Endothelial cell of umbilical vein (primary cell): Measurements from ENCODE around the gene THAP9. TPM values are rescaled to one million over a fixed set of nuclear protein-coding genes. Genes with fewer than 3 reads are reported as not detected.

Experiments used
- BruUV-seq: library from RNA; stranded (reverse); fragments of 400-500 nt; replicated peaks from 2 replicates; lab custom pipeline; 2021; lab: Mats Ljungman, UMichigan
- CTCF ChIA-PET: fragments of 300-600, 350-600 bp; sonication (Branson Sonifier 250); formaldehyde crosslinking; loops from one replicate; lab custom pipeline; 2021; ENCODE audit warnings: antibody characterized with exemption, inconsistent platforms; lab: Charles Lee
- POLR2A ChIA-PET: fragments of 300-600, 350-600 bp; sonication (Branson Sonifier 250); formaldehyde crosslinking; loops from one replicate; lab custom pipeline; 2021; ENCODE audit warnings: antibody characterized with exemption, inconsistent platforms; lab: Charles Lee
- DNase-seq: peaks from one replicate; pipeline ENCODE4 v3.0.0-alpha.2; 2011; ENCODE audit warnings: low read depth, low spot score
- FAIRE-seq: peaks from 2 replicates; lab custom pipeline; 2011; peaks lifted over from hg19 to GRCh38; lab: Jason Lieb, UNC
- H2AFZ ChIP-seq: 2 replicates; pipeline ENCODE4 v1.6.0; 2012; ENCODE audit warnings: low read depth, low read length, control low read depth, inconsistent platforms
- H3K27ac ChIP-seq: 2 replicates; pipeline ENCODE4 v1.5.1; 2011; ENCODE audit warnings: low read depth, mild to moderate bottlenecking, control low read depth, low read length, moderate library complexity; ENCODE audit not compliant: insufficient read depth
- H3K27me3 ChIP-seq, 2 experiments: 2 replicates each; pipeline versions ENCODE4 v1.6.0 to v1.6.1; 2011; ENCODE audit warnings: low read length in 2 of 2, mixed read lengths in 1 of 2; ENCODE audit not compliant: control insufficient read depth in 2 of 2, insufficient read depth in 2 of 2
- H3K36me3 ChIP-seq, 2 experiments: 2 replicates in 1 of 2; 3 replicates in 1 of 2; pipeline ENCODE4 v1.5.1; 2011; ENCODE audit warnings: low read length in 2 of 2, mild to moderate bottlenecking in 1 of 2, moderate library complexity in 1 of 2; ENCODE audit not compliant: control insufficient read depth in 2 of 2, insufficient read depth in 2 of 2; ENCODE audit errors: extremely low read depth in 1 of 2
- H3K4me1 ChIP-seq: 3 replicates; pipeline ENCODE4 v1.5.1; 2011; ENCODE audit warnings: mild to moderate bottlenecking, low read length; ENCODE audit not compliant: control insufficient read depth, insufficient read depth; ENCODE audit errors: extremely low read depth
- H3K4me2 ChIP-seq: 2 replicates; pipeline ENCODE4 v1.6.1; 2011; ENCODE audit warnings: low read length, control low read depth, mixed read lengths; ENCODE audit not compliant: insufficient read depth
- H3K4me3 ChIP-seq, 3 experiments: fragments of 200-600 bp in 1 of 3; sonication (generic), shearing (Covaris generic) in 1 of 3; replicated peaks in 1 of 3; 2 replicates each; pipeline ENCODE4 v1.5.1; 2011 to 2016; ENCODE audit warnings: control low read depth in 3 of 3, low read length in 3 of 3, mild to moderate bottlenecking in 2 of 3, inconsistent platforms in 1 of 3, low read depth in 1 of 3, moderate library complexity in 1 of 3; ENCODE audit not compliant: insufficient read depth in 1 of 3
- H3K79me2 ChIP-seq: 2 replicates; pipeline ENCODE4 v1.6.0; 2012; ENCODE audit warnings: low read length, inconsistent platforms; ENCODE audit not compliant: control insufficient read depth, insufficient read depth
- H3K9ac ChIP-seq: replicated peaks from 2 replicates; pipeline ENCODE3; 2011; ENCODE audit warnings: low read length, control low read depth; ENCODE audit not compliant: insufficient read depth; ENCODE audit errors: extremely low read depth
- H3K9me1 ChIP-seq: replicated peaks from 3 replicates; pipeline ENCODE4 v1.6.0; 2011; ENCODE audit warnings: mild to moderate bottlenecking, low read length; ENCODE audit not compliant: control insufficient read depth, insufficient read depth; ENCODE audit errors: extremely low read depth
- H3K9me3 ChIP-seq: replicated peaks from 2 replicates; pipeline ENCODE4 v1.5.1; 2012; ENCODE audit warnings: low read length, inconsistent platforms; ENCODE audit not compliant: control insufficient read depth, insufficient read depth
- H4K20me1 ChIP-seq: replicated peaks from 2 replicates; pipeline ENCODE3; 2011; ENCODE audit warnings: mild to moderate bottlenecking, low read length; ENCODE audit not compliant: control insufficient read depth, insufficient read depth; ENCODE audit errors: extremely low read depth
- EZH2 ChIP-seq: IDR thresholded peaks from 2 replicates; pipeline ENCODE4 v1.6.1; 2012; ENCODE audit warnings: borderline replicate concordance, low read depth, mild to moderate bottlenecking, moderate library complexity, low read length, inconsistent platforms; ENCODE audit not compliant: severe bottlenecking
- FOS ChIP-seq: IDR thresholded peaks from 2 replicates; pipeline ENCODE4 v1.6.1; 2011; ENCODE audit warnings: mild to moderate bottlenecking, low read length, moderate library complexity, borderline replicate concordance; ENCODE audit not compliant: insufficient read depth
- GATA2 ChIP-seq: IDR thresholded peaks from 2 replicates; pipeline ENCODE4 v1.7.0; 2011; ENCODE audit warnings: low read depth, mild to moderate bottlenecking, moderate library complexity, mixed read lengths, low read length; ENCODE audit not compliant: insufficient read length, insufficient read depth
- MYC ChIP-seq: IDR thresholded peaks from one replicate; pipeline ENCODE4 v1.6.1; 2011; ENCODE audit warnings: mild to moderate bottlenecking, low read depth, low read length
- POLR2A ChIP-seq: IDR thresholded peaks from 2 replicates; pipeline ENCODE4 v1.6.1; 2012; ENCODE audit warnings: low read depth, mild to moderate bottlenecking, control low read depth, low read length
- POLR2AphosphoS5 ChIP-seq: IDR thresholded peaks from 2 replicates; pipeline ENCODE4 v1.6.1; 2012; ENCODE audit warnings: low read depth, mild to moderate bottlenecking, control low read depth, low read length, moderate library complexity; ENCODE audit not compliant: insufficient read depth
- dilution Hi-C: fragments of 300-500 bp; cut with MboI; formaldehyde crosslinking; loops from one replicate; pipeline ENCODE4 v1.15.0; 2019; ENCODE audit warnings: low sequenced_read_pairs; ENCODE audit not compliant: extremely low pct_ligation_motif_present
- intact Hi-C: fragments of 100-400 bp; cut with micrococcal nuclease; formaldehyde crosslinking; loops from one replicate; pipeline ENCODE4 v1.10.0; 2022
- polyA plus RNA-seq, 4 experiments: library from polyadenylated mRNA; depleted of rRNA in 3 of 4; stranded (reverse) in 3 of 4; unstranded in 1 of 4; fragments of >200 nt; gene quantifications; 2 replicates each; pipeline versions ENCODE4 v1.2.1 to v1.2.3, GENCODE V29; 2011 to 2012; ENCODE audit warnings: missing spikeins in 1 of 4
- total RNA-seq: library from RNA; stranded (reverse); gene quantifications from 2 replicates; pipeline ENCODE4 v1.2.3, GENCODE V29; 2021
- TF ChIP-seq, protein P1 (sequence below): IDR thresholded peaks from 2 replicates; pipeline ENCODE4 v1.6.1; 2011; ENCODE audit not compliant: insufficient read depth, insufficient read length

THAP9 gene
- total and polyA plus RNA-seq, 2 donors (not counting 3 experiments of a cell fraction or from before 2014, with no cell fraction given) = 0.86 to 1.7 TPM

DNA sequence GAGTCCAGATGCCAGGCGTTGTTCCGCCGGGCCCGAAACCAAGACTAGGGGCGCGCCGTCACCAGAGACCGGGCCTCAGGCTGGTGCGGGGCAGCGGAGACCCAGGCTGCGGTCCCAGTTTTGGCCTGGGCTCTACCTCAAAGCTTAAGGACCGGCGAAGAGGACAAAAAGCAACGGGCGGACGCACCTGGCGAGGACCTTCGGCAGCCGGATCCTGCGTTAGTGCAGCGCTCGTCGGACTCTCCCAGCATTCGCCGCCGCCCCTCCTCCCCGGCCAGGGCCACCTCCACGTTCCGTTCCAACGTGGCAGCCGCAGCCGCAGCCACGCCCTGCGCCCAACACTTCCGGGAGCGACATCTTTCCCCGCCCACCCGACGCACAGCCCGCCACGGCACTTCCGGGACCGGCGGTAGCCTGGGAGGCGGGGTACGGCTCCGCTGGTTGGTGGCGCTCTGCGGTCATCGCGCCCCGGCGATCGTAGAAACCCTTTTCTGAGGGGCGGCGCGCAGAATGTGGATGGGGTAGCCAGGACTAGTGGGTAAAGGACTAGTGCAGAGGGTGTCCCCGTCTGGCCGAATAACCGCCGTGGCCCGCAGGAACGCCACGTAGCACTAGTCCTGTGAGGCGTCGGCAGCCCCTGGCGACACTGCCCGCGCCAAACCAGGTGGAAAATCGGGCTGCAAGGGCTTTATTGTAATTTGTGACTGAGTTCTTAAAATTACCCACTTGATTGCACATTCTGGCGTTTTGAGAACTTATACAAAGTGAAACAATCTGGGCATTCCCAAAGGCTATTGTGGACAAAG lies 9.4 kb upstream of the THAP9 start, which contains the start of gene SEC31A:
TSS of gene SEC31A (minus strand) at position 253 of the 806 bp plus-strand sequence. CDS start 9,217 bp downstream, outside the sequence.
- TSS peak; percentile 90 for BruUV-seq
- FAIRE-seq = peak; percentile 86

More for the DNA sequence above, 9.4 kb upstream of the THAP9 start, which contains the start of gene SEC31A:
- Histone ChIP-seq H3K9ac (peak within 1 kb of the TSS; percentile 93), H3K9me3 (no peaks in the 10 kb centered on the region), H3K27me3 (no peaks in the 10 kb centered on the region), H3K79me2 (peaks cover 57% of the 10 kb centered on the region), H3K36me3 (peaks cover 7 to 11% of the 10 kb centered on the region in 2 experiments), H3K4me1 (peaks cover 23% of the 10 kb centered on the region), H3K27ac (peak within 1 kb of the TSS; percentile 89), H3K4me3 (peak within 1 kb of the TSS; percentile 68 to 99 (median 68)), H4K20me1 (peaks cover 6% of the 10 kb centered on the region), H3K4me2 (peak within 1 kb of the TSS; percentile 96), H3K9me1 (no peaks in the 10 kb centered on the region), H2AFZ (peak within 1 kb of the TSS; percentile 61)
- dilution Hi-C loops = no loop called here
- POLR2A ChIA-PET = no interaction called here
- CTCF ChIA-PET = interaction anchor here (0.7 to 2.4 kb wide), 2 partner anchors 9 to 146 kb away, joined by 3 to 10 read pairs; partner anchors contain the start of gene THAP9
- intact Hi-C loops = loop anchor here (1.0 to 2.0 kb wide), 3 partner anchors 9 to 516 kb away; partner anchors contain the start of gene THAP9
- DNase-seq = peak; percentile 98
- TF ChIP-seq MYC = peak; percentile 95
- peak; percentile 97 for TF ChIP-seq POLR2AphosphoS5
- TF ChIP-seq GATA2 = no peak
- TF ChIP-seq POLR2A = peak; percentile 94
- TF ChIP-seq, protein P1, sequence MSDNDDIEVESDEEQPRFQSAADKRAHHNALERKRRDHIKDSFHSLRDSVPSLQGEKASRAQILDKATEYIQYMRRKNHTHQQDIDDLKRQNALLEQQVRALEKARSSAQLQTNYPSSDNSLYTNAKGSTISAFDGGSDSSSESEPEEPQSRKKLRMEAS = peak; percentile 66
- no peak for TF ChIP-seq FOS
- TF ChIP-seq EZH2 = no peak
